ENCODE results near the gene ZMIZ2. TPM values are rescaled to one million over a fixed set of nuclear protein-coding genes. Genes with fewer than 3 reads are reported as not detected.
A peak's percentile ranks its signal among the peaks of the same experiment; 100 is the strongest.
"Not testable (repeated sequence)": the region's sequence is repeated elsewhere in the genome, so short reads cannot be mapped to it uniquely, and the experiment has no call there.

ZMIZ2 gene
- total RNA-seq, 2 donors from 2014 or later: 108 to 133 TPM

DNA sequence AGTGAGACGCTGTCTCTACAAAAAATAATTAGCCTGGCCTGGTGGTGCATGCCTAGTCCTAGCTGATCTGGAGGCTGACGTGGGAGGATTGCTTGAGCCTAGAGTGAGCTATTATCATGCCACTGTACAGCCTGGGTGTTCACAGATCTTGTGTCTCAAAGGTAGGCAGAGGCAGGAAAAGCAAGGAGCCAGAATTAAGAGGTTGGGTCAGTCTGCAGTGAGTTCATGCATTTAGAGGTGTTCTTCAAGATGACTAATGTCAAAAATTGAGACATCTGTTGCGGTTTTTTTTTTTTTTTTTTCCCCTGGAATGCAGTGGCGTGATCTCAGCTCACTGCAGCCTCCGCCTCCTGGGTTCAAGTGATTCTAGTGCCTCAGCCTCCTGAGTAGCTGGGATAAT is 53.2 kb downstream of the ZMIZ2 start:
- peak overlapping the region; percentile 39 to 63 for H3K27ac Mint-ChIP-seq
- H3K27me3 Mint-ChIP-seq: no peaks in the 10 kb centered on the region
- no peak for DNase-seq (ENCODE audit: low spot score)
- peaks cover 30 to 39% of the 10 kb centered on the region in 2 donors for H3K4me1 Mint-ChIP-seq (ENCODE audit: low read depth in 2 of 2)
- peak overlapping the region; percentile 20 for H3K4me3 Mint-ChIP-seq
- no peak for ATAC-seq
- no peaks in the 10 kb centered on the region for H3K9me3 Mint-ChIP-seq
- H3K36me3 Mint-ChIP-seq: peaks cover 47% of the 10 kb centered on the region

DNA sequence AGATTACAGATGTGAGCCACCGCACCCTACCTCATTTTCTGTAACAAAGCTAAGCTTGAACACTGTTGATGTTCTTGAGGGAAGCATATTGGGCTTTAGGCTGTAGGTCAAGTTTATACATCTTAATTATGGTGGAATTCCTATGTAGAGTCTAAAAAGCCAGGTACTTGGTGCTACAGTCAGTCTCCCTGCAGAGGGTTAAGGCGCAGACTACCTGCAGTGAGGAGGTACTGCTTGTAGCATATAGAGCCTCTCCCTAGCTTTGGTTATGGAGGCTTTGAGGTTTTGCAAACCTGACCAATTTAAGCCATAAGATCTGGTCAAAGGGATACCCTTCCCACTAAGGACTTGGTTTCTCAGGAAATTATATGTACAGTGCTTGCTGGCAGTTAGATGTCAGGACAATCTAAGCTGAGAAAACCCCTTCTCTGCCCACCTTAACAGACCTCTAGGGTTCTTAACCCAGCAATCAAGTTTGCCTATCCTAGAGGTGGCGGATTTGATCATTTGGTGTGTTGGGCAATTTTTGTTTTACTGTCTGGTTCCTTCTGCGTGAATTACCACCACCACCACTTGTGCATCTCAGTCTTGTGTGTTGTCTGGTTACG is 53.9 kb downstream of the ZMIZ2 start:
- no peak overlapping the region for H3K27ac Mint-ChIP-seq
- peaks cover 43% of the 10 kb centered on the region for H3K36me3 Mint-ChIP-seq
- peaks cover 27 to 33% of the 10 kb centered on the region in 2 donors for H3K4me1 Mint-ChIP-seq (ENCODE audit: low read depth in 2 of 2)

DNA sequence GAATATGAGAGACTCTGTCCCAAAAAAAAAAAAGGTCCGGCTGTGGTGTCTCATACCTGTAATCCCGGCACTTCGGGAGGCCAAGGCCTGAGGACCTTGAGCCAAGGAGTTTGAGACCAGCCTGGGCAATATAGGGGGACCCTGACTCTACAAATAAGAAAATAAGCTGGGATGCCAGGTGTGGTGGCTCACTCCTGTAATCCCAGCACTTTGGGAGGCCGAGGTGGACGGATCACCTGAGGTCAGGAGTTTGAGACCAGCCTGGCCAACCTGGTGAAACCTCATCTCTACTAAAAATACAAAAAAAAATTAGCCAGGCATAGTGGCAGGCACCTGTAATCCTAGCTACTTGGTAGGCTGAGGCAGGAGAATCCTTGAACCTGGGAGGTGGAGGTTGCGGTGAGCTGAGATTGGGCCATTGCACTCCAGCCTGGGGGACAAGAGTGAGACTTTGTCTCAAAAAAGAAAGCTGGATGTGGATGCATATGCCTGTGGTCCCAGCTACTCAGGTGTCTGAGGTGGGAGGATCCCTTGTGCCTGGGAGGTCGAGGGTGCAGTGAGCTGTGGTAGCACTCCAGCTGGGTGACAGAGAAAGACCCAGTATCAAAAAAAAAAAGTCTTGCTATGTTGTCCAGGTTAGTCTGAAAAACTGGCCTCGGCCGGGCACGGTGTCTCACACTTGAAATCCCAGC is 55.3 kb downstream of the ZMIZ2 start:
- not testable (repeated sequence) for DNase-seq (ENCODE audit: low spot score); H3K9me3 Mint-ChIP-seq; H3K4me3 Mint-ChIP-seq; H3K27ac Mint-ChIP-seq; H3K27me3 Mint-ChIP-seq
- H3K36me3 Mint-ChIP-seq: peaks cover 31% of the 10 kb centered on the region
- H3K4me1 Mint-ChIP-seq (ENCODE audit: low read depth in 2 of 2): peaks cover 15 to 19% of the 10 kb centered on the region in 2 donors
- ATAC-seq: peak in 1 of 2 donors; percentile 22

More for the DNA sequence above, 53.9 kb downstream of the ZMIZ2 start:
- no peak for DNase-seq (ENCODE audit: low spot score)
- H3K9me3 Mint-ChIP-seq: no peaks in the 10 kb centered on the region
- H3K4me3 Mint-ChIP-seq: no peak overlapping the region
- no peaks in the 10 kb centered on the region for H3K27me3 Mint-ChIP-seq
- ATAC-seq: no peak

DNA sequence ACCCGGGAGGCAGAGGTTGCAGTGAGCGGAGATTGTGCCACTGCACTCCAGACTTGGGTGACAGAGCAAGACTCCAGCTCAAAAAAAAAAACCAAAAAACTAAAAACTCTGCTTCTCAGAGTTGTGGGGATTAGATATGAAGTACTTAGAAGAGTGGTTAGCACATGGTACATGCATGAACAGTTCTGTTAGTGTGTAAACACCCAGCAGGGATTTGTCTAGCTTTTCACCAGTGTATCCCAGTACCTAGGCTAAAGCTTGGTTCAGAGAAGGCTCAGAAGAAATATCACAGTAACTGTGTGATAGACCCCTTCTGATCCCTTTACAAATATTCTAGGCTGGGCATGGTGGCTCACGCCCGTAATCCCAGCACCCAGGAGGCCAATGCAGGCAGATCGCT is 57.3 kb downstream of the ZMIZ2 start:
- H3K27me3 Mint-ChIP-seq: no peaks in the 10 kb centered on the region
- ATAC-seq (no peak), DNase-seq (ENCODE audit: low spot score) (no peak)
- no peaks in the 10 kb centered on the region for H3K9me3 Mint-ChIP-seq
- no peak overlapping the region for H3K4me3 Mint-ChIP-seq
- H3K27ac Mint-ChIP-seq: no peak overlapping the region
- H3K36me3 Mint-ChIP-seq: peaks cover 16% of the 10 kb centered on the region
- peaks cover 9 to 10% of the 10 kb centered on the region in 2 donors for H3K4me1 Mint-ChIP-seq (ENCODE audit: low read depth in 2 of 2)

DNA sequence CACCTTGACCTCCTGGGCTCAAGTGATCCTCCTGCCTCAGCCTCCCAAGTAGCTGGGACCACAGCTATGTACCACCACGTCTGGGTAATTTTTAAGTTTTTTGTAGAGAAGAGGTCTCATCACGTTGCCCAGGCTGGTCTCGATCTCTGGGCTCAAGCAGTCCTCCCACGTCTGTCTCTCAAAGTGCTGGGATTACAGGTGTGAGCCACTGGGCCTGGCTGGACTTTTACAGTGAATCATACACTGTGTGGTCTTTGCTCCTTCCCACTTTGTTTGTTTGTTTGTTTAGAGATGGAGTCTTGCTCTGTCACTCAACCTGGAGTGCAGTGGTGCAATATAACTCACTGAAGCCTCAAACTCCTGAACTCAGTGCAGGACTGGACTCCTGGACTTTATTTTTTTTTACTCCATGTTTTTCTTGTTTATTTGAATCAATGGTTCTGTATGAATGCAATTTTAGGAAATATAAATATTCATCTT is 60.3 kb downstream of the ZMIZ2 start:
- no peak overlapping the region for H3K27ac Mint-ChIP-seq
- H3K27me3 Mint-ChIP-seq: no peaks in the 10 kb centered on the region
- H3K36me3 Mint-ChIP-seq: no peaks in the 10 kb centered on the region
- H3K9me3 Mint-ChIP-seq: no peaks in the 10 kb centered on the region
- DNase-seq (ENCODE audit: low spot score) (no peak), ATAC-seq (no peak)
- H3K4me3 Mint-ChIP-seq: no peak overlapping the region
- no peaks in the 10 kb centered on the region for H3K4me1 Mint-ChIP-seq (ENCODE audit: low read depth in 2 of 2)

DNA sequence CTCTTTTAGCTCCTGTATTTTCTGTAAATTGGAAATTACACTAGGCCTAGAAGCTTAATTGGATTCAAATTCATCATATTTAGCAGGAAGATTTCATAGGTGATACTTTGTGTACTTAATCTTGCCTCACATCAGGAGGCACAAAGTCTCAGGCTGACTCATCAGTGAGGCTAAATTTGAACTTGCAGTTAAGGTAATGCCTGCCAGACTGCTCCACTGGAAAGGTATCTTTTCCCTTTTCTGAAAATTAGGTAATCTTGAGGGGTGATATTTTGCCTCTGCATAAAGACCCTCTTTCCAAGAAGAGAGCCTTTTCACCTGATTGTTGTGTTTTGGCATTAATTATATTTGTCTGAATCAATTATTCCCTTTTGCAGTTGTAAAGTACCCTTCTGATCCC is 62.4 kb downstream of the ZMIZ2 start:
- no peaks in the 10 kb centered on the region for H3K4me1 Mint-ChIP-seq (ENCODE audit: low read depth in 2 of 2)
- DNase-seq (ENCODE audit: low spot score): no peak
- no peak for ATAC-seq
- H3K4me3 Mint-ChIP-seq: no peak overlapping the region
- H3K9me3 Mint-ChIP-seq: no peaks in the 10 kb centered on the region
- no peaks in the 10 kb centered on the region for H3K27me3 Mint-ChIP-seq
- H3K27ac Mint-ChIP-seq: no peak overlapping the region
- no peaks in the 10 kb centered on the region for H3K36me3 Mint-ChIP-seq

DNA sequence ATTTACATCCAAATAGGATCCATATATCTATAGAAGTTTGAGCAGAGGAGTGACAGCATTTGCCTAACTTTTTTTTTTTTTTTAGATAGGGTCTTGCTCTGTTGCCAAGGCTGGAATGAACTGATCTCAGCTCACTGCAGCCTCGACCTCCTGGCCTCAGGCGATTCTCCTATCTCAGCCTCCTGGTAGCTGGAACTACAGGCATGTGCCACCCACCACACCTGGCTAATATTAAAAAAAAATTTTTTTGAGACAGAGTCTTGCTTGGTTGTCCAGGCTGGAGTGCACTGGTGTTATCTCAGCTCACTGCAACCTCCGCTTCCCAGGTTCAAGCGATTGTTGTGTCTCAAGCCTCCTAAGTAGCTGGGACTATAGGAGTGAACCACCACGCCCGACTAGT is 62.9 kb downstream of the ZMIZ2 start:
- H3K27me3 Mint-ChIP-seq: no peaks in the 10 kb centered on the region
- DNase-seq (ENCODE audit: low spot score) (no peak), ATAC-seq (no peak)
- H3K27ac Mint-ChIP-seq: no peak overlapping the region
- H3K4me3 Mint-ChIP-seq: no peak overlapping the region
- no peaks in the 10 kb centered on the region for H3K4me1 Mint-ChIP-seq (ENCODE audit: low read depth in 2 of 2)
- H3K36me3 Mint-ChIP-seq: no peaks in the 10 kb centered on the region
- no peaks in the 10 kb centered on the region for H3K9me3 Mint-ChIP-seq

DNA sequence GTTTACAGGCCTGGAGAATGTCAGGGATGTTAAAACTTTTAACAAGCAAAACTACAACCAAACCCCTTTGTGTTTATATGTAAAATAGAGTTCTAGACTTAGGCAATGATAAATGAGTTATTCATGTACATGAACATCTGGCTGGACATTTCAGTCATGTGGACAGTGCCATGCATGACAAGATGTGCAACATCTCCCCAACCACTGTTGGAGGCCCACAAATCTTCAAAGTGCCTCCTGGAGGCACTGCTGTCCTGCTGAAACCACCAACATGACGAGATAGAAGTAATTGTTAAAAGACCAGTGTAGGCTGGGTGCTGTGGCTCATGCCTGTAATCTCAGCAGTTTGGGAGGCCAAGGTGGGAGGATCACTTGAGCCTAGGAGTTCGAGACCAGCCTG is 66.3 kb downstream of the ZMIZ2 start:
- H3K27me3 Mint-ChIP-seq: no peaks in the 10 kb centered on the region
- H3K36me3 Mint-ChIP-seq: no peaks in the 10 kb centered on the region
- no peak overlapping the region for H3K27ac Mint-ChIP-seq
- no peaks in the 10 kb centered on the region for H3K4me1 Mint-ChIP-seq (ENCODE audit: low read depth in 2 of 2)
- no peak for DNase-seq (ENCODE audit: low spot score)
- no peak overlapping the region for H3K4me3 Mint-ChIP-seq
- ATAC-seq: no peak
- H3K9me3 Mint-ChIP-seq: no peaks in the 10 kb centered on the region

DNA sequence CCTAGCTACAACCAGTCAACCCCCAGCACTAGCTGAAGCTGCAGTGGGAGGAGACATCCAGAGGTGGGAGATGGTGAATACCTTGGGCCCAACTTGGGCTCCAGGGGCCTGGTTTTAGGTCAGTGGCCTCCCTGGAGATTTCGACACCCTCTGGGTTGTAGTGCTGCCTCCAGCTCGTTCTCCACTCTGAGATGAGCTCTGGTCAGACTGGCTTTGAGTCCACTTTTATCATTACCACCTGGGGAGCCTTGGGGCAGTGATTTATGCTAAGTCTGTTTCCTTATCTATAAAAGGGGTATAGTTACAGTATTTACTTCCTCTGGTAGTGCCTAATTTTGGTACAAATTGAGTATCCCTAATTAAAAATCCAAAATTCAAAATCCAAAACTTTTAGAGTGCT is 70.6 kb downstream of the ZMIZ2 start:
- DNase-seq (ENCODE audit: low spot score) (no peak), ATAC-seq (no peak)
- Mint-ChIP-seq H3K27ac (no peak overlapping the region), H3K9me3 (no peaks in the 10 kb centered on the region), H3K4me3 (no peak overlapping the region), H3K4me1 (ENCODE audit: low read depth in 2 of 2) (peaks cover 9 to 15% of the 10 kb centered on the region in 2 donors), H3K27me3 (no peaks in the 10 kb centered on the region), H3K36me3 (no peaks in the 10 kb centered on the region)

Other genes with a start within 250 kb of the ZMIZ2 start
- gene NPC1L1, start 207.5 kb upstream of the ZMIZ2 start, total RNA-seq: under 1 TPM in 1 of 2 donors, not detected in 1; 0.12 TPM
- 100 to 1,000 TPM in 1 of 2 donors, 10 to 100 TPM in 1; 99.7 to 208 TPM for gene DDX56, start 174.9 kb upstream of the ZMIZ2 start, total RNA-seq
- gene TMED4, start 166.6 kb upstream of the ZMIZ2 start, total RNA-seq: 100 to 1,000 TPM in 1 of 2 donors, 10 to 100 TPM in 1; 97.9 to 104 TPM
- gene OGDH, start 142.2 kb upstream of the ZMIZ2 start, total RNA-seq: 100 to 1,000 TPM in 1 of 2 donors, 10 to 100 TPM in 1; 84.8 to 116 TPM
- 1,000 to 10,000 TPM; 1,523 to 1,782 TPM for gene PPIA, start 47.8 kb downstream of the ZMIZ2 start, total RNA-seq
- gene H2AZ2, start 99.2 kb downstream of the ZMIZ2 start, total RNA-seq: 100 to 1,000 TPM; 193 to 208 TPM
- 10 to 100 TPM; 39.1 to 41.8 TPM for gene PURB, start 136.7 kb downstream of the ZMIZ2 start, total RNA-seq
- 100 to 1,000 TPM; 465 to 518 TPM for gene MYO1G, start 230.2 kb downstream of the ZMIZ2 start, total RNA-seq